H1 (cell line): ENCODE results near the gene GMIP. TPM values are rescaled to one million over a fixed set of nuclear protein-coding genes. Genes with fewer than 3 reads are reported as not detected.

ENCODE experiments used
- CTCF ChIA-PET: fragments of 300-600 bp; sonication (Branson Sonifier 250); formaldehyde crosslinking; loops from one replicate; lab custom pipeline; 2021; ENCODE audit not compliant: partially characterized antibody; lab: Charles Lee
- POLR2A ChIA-PET: fragments of 300-600 bp; sonication (Branson Sonifier 250); formaldehyde crosslinking; loops from one replicate; lab custom pipeline; 2021; ENCODE audit warnings: inconsistent platforms; ENCODE audit not compliant: partially characterized antibody; lab: Charles Lee
- DNase-seq, 2 experiments: peaks; one replicate each; pipeline versions ENCODE4 v3.0.0 to v3.0.0-alpha.2; 2010 to 2022; ENCODE audit warnings: low spot score in 2 of 2, low read depth in 1 of 2, mixed read lengths in 1 of 2
- FAIRE-seq: peaks from 2 replicates; lab custom pipeline; 2011; peaks lifted over from hg19 to GRCh38; lab: Jason Lieb, UNC
- H2AFZ ChIP-seq: 2 replicates; pipeline ENCODE4 v1.8.1; 2012; ENCODE audit warnings: low read length, inconsistent platforms
- H2AK5ac ChIP-seq: 2 replicates; pipeline ENCODE4 v1.6.1; 2013; ENCODE audit warnings: low read depth, low read length
- H2BK120ac ChIP-seq: replicated peaks from 2 replicates; pipeline ENCODE3; 2013; ENCODE audit warnings: low read depth, low read length, inconsistent platforms
- H2BK12ac ChIP-seq: 2 replicates; pipeline ENCODE4 v1.6.1; 2013; ENCODE audit warnings: low read depth, low read length
- H2BK15ac ChIP-seq: 2 replicates; pipeline ENCODE4 v1.6.1; 2013; ENCODE audit warnings: low read length
- H2BK20ac ChIP-seq: 2 replicates; pipeline ENCODE4 v1.6.1; 2013; ENCODE audit warnings: low read length
- H2BK5ac ChIP-seq: 2 replicates; pipeline ENCODE4 v1.6.1; 2013; ENCODE audit warnings: low read depth, low read length
- H3K14ac ChIP-seq: 2 replicates; pipeline ENCODE4 v1.6.1; 2013; ENCODE audit warnings: inconsistent platforms; ENCODE audit not compliant: insufficient read length
- H3K18ac ChIP-seq: 2 replicates; pipeline ENCODE4 v1.6.1; 2013; ENCODE audit warnings: low read length; ENCODE audit errors: extremely low read depth
- H3K23ac ChIP-seq: 2 replicates; pipeline ENCODE4 v1.6.1; 2013; ENCODE audit warnings: inconsistent platforms; ENCODE audit not compliant: insufficient read length
- H3K23me2 ChIP-seq: 2 replicates; pipeline ENCODE4 v1.6.1; 2013; ENCODE audit warnings: low read depth, low read length
- H3K27ac ChIP-seq: 2 replicates; pipeline ENCODE4 v1.6.1; 2011; ENCODE audit warnings: low read depth, low read length, inconsistent platforms
- H3K27me3 ChIP-seq, 4 experiments: replicated peaks in 1 of 4; 1 replicate in 1 of 4; 2 replicates in 3 of 4; pipeline versions ENCODE4 v1.6.1 to v1.8.1; 2011 to 2013; ENCODE audit warnings: low read length in 3 of 4, mild to moderate bottlenecking in 3 of 4, inconsistent platforms in 2 of 4, mixed read lengths in 2 of 4, moderate library complexity in 1 of 4; ENCODE audit not compliant: control insufficient read depth in 3 of 4, insufficient read depth in 3 of 4; ENCODE audit errors: extremely low read depth in 1 of 4
- H3K36me3 ChIP-seq, 4 experiments: 2 replicates each; pipeline versions ENCODE4 v1.6.1 to v1.8.1; 2011 to 2013; ENCODE audit warnings: mild to moderate bottlenecking in 4 of 4, low read length in 3 of 4, moderate library complexity in 2 of 4, control low read depth in 1 of 4, inconsistent platforms in 1 of 4; ENCODE audit not compliant: insufficient read depth in 4 of 4, control insufficient read depth in 2 of 4
- H3K4ac ChIP-seq: replicated peaks from 2 replicates; pipeline ENCODE3; 2013; ENCODE audit warnings: low read length, low read depth, mixed read lengths, inconsistent platforms; ENCODE audit not compliant: insufficient read length
- H3K4me1 ChIP-seq, 4 experiments: replicated peaks in 1 of 4; 1 replicate in 1 of 4; 2 replicates in 3 of 4; pipeline versions ENCODE4 v1.6.1 to v1.8.1; 2011 to 2013; ENCODE audit warnings: low read length in 3 of 4, inconsistent platforms in 2 of 4, mixed read lengths in 1 of 4; ENCODE audit not compliant: insufficient read depth in 4 of 4, control insufficient read depth in 3 of 4
- H3K4me2 ChIP-seq, 2 experiments: 2 replicates each; pipeline versions ENCODE4 v1.6.1 to v1.8.1; 2011 to 2013; ENCODE audit warnings: low read depth in 2 of 2, low read length in 2 of 2, control low read depth in 1 of 2, inconsistent platforms in 1 of 2, mild to moderate bottlenecking in 1 of 2; ENCODE audit not compliant: insufficient read depth in 1 of 2
- H3K4me3 ChIP-seq, 4 experiments: fragments of 200-600, 300-600 bp in 1 of 4; sonication (generic), shearing (Covaris generic), sonication (Bioruptor Twin) in 1 of 4; 2 replicates each; pipeline versions ENCODE4 v1.5.1 to v1.8.1; 2011 to 2016; ENCODE audit warnings: low read length in 4 of 4, low read depth in 3 of 4, control low read depth in 2 of 4, inconsistent platforms in 2 of 4, mild to moderate bottlenecking in 2 of 4, mixed read lengths in 1 of 4, moderate library complexity in 1 of 4; ENCODE audit not compliant: insufficient read depth in 2 of 4; ENCODE audit errors: extremely low read depth in 1 of 4
- H3K56ac ChIP-seq: replicated peaks from 2 replicates; pipeline ENCODE3; 2013; ENCODE audit warnings: low read depth, mild to moderate bottlenecking, mixed read lengths, low read length, inconsistent platforms; ENCODE audit not compliant: insufficient read length
- H3K79me1 ChIP-seq: 2 replicates; pipeline ENCODE4 v1.6.1; 2013; ENCODE audit warnings: low read depth, low read length, control low read depth
- H3K79me2 ChIP-seq, 2 experiments: 2 replicates each; pipeline versions ENCODE4 v1.6.1 to v1.8.1; 2012 to 2013; ENCODE audit warnings: low read length in 2 of 2, mild to moderate bottlenecking in 2 of 2, inconsistent platforms in 1 of 2; ENCODE audit not compliant: insufficient read depth in 2 of 2, control insufficient read depth in 1 of 2
- H3K9ac ChIP-seq, 4 experiments: replicated peaks in 1 of 4; 1 replicate in 1 of 4; 2 replicates in 3 of 4; pipeline versions ENCODE4 v1.6.1 to v1.8.1; 2011 to 2013; ENCODE audit warnings: low read depth in 3 of 4, low read length in 3 of 4, control low read depth in 2 of 4, mild to moderate bottlenecking in 2 of 4, moderate library complexity in 2 of 4, inconsistent platforms in 1 of 4; ENCODE audit errors: extremely low read depth in 1 of 4
- H3K9me3 ChIP-seq, 2 experiments: 2 replicates each; pipeline versions ENCODE4 v1.6.1 to v1.8.1; 2012 to 2013; ENCODE audit warnings: mild to moderate bottlenecking in 2 of 2, moderate library complexity in 2 of 2, control low read depth in 1 of 2, inconsistent platforms in 1 of 2, low read depth in 1 of 2, low read length in 1 of 2, mixed read lengths in 1 of 2; ENCODE audit not compliant: insufficient read depth in 2 of 2
- H4K20me1 ChIP-seq, 2 experiments: replicated peaks in 1 of 2; 2 replicates each; pipeline versions ENCODE3 to v1.8.1; 2011 to 2013; ENCODE audit warnings: inconsistent platforms in 2 of 2, low read length in 2 of 2, mild to moderate bottlenecking in 1 of 2; ENCODE audit not compliant: insufficient read depth in 2 of 2, control insufficient read depth in 1 of 2
- H4K5ac ChIP-seq: 2 replicates; pipeline ENCODE4 v1.6.1; 2013; ENCODE audit warnings: low read length, low read depth, mixed read lengths, inconsistent platforms; ENCODE audit not compliant: insufficient read length
- H4K8ac ChIP-seq: 2 replicates; pipeline ENCODE4 v1.8.0; 2013; ENCODE audit warnings: mild to moderate bottlenecking, moderate library complexity, low read length, inconsistent platforms; ENCODE audit not compliant: insufficient read depth; ENCODE audit errors: extremely low read depth
- H4K91ac ChIP-seq: replicated peaks from 2 replicates; pipeline ENCODE3; 2013; ENCODE audit warnings: low read length, mixed read lengths, inconsistent platforms; ENCODE audit not compliant: insufficient read length
- CEBPB ChIP-seq: IDR thresholded peaks from 2 replicates; pipeline ENCODE4 v1.6.1; 2012; ENCODE audit warnings: low read depth, low read length
- CHD2 ChIP-seq: IDR thresholded peaks from 2 replicates; pipeline ENCODE4 v1.6.1; 2012; ENCODE audit warnings: low read length, improper control_type of control experiment
- KDM5A ChIP-seq: fragments of 200-600 bp; IDR thresholded peaks from 2 replicates; pipeline ENCODE4 v1.7.1; 2012; ENCODE audit warnings: mild to moderate bottlenecking, low read length, inconsistent platforms, mixed read lengths
- YY1 ChIP-seq: IDR thresholded peaks from 2 replicates; pipeline ENCODE4 v1.6.1; 2011; ENCODE audit warnings: low read depth, mild to moderate bottlenecking, low read length
- ZNF274 ChIP-seq: IDR thresholded peaks from 2 replicates; pipeline ENCODE4 v1.7.0; 2012; ENCODE audit warnings: low read length, borderline replicate concordance; ENCODE audit errors: extremely low read depth
- WGBS, 2 experiments: shearing (Covaris generic) in 1 of 2; methylation state at CpG; one replicate each; pipeline versions ENCODE4 v1.1.6 to v1.1.7; 2013 to 2015; ENCODE audit warnings: low lambda C conversion rate in 2 of 2, mixed read lengths in 2 of 2, inconsistent platforms in 1 of 2, low coverage in 1 of 2, missing lambda C conversion rate in 1 of 2; ENCODE audit not compliant: insufficient replicate concordance in 2 of 2, insufficient coverage in 1 of 2, insufficient read length in 1 of 2; ENCODE audit errors: extremely low coverage in 1 of 2, missing lambda C conversion rate in 1 of 2; 5-methylcytosine and 5-hydroxymethylcytosine counted together
- polyA plus RNA-seq, 7 experiments: library from polyadenylated mRNA; depleted of rRNA in 3 of 7; stranded (reverse) in 5 of 7; unstranded in 2 of 7; fragments of >200 nt in 5 of 7; fragments of 200-250 nt in 2 of 7; gene quantifications; 1 replicate in 5 of 7; 2 replicates in 1 of 7; 4 replicates in 1 of 7; pipeline versions ENCODE4 v1.2.1 to v1.2.3, GENCODE V29; 2011 to 2013; ENCODE audit warnings: missing spikeins in 2 of 7, mixed read lengths in 2 of 7
- total RNA-seq: library from RNA; stranded (reverse); fragmentation: NEBNext Ultra II Directional; extraction: Animal tissue kit (Norgen Biotek cat#: 25700); gene quantifications from 2 replicates; pipeline ENCODE4 v1.2.1, GENCODE V29; 2021
- TF ChIP-seq, protein P1 (sequence below): IDR thresholded peaks from 2 replicates; pipeline ENCODE4 v1.6.1; 2012; ENCODE audit warnings: low read length, inconsistent platforms

The GMIP gene
- total and polyA plus RNA-seq, 2 of the 8 experiments (the other 6 are each of a cell fraction or from before 2014, with no cell fraction given): 5.7 to 18.1 TPM

DNA sequence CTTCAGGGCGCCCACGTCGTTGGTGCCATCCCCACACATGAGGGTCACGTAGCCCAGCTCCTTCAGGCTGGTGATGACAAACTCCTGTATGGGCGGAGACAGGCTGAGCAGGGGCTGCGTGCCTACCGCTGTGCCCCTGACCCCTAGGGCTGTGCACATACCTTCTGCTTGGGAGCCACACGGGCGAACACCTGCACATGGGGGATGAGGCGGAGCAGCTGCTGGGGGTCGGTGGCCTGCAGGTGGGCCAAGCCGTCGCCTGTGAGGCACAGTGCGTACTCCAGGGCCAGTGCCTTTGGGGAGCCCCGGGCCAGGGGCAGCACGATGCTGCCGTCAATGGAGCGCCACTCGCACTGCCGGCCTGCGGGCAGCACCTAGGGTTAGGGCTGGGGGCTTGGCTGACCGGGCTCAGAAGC, 6.1 kb upstream of the GMIP start:
- no peak overlapping the region for H3K56ac ChIP-seq
- no peaks in the 10 kb centered on the region for H3K9me3 ChIP-seq
- no peak overlapping the region for H4K8ac ChIP-seq
- FAIRE-seq (no peak), DNase-seq (no peak)
- TF ChIP-seq CHD2: no peak
- TF ChIP-seq ZNF274: no peak
- no peak for TF ChIP-seq KDM5A
- no peak for TF ChIP-seq YY1
- TF ChIP-seq, protein P1, sequence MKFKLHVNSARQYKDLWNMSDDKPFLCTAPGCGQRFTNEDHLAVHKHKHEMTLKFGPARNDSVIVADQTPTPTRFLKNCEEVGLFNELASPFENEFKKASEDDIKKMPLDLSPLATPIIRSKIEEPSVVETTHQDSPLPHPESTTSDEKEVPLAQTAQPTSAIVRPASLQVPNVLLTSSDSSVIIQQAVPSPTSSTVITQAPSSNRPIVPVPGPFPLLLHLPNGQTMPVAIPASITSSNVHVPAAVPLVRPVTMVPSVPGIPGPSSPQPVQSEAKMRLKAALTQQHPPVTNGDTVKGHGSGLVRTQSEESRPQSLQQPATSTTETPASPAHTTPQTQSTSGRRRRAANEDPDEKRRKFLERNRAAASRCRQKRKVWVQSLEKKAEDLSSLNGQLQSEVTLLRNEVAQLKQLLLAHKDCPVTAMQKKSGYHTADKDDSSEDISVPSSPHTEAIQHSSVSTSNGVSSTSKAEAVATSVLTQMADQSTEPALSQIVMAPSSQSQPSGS: no peak
- TF ChIP-seq CEBPB: no peak
- no peak overlapping the region for H4K91ac ChIP-seq
- no peaks in the 10 kb centered on the region for H3K4me1 ChIP-seq
- H3K27me3 ChIP-seq: no peaks in the 10 kb centered on the region
- H2BK15ac ChIP-seq: no peak overlapping the region
- peaks cover 7 to 19% of the 10 kb centered on the region in 2 experiments for H4K20me1 ChIP-seq
- H3K14ac ChIP-seq: no peak overlapping the region
- H2AK5ac ChIP-seq: no peak overlapping the region
- peaks cover 36 to 83% (median 64%) of the 10 kb centered on the region in 4 experiments for H3K36me3 ChIP-seq
- no peaks in the 10 kb centered on the region for H3K79me2 ChIP-seq
- H2BK12ac ChIP-seq: no peak overlapping the region
- no peak overlapping the region for H3K4ac ChIP-seq
- no peak overlapping the region for H3K9ac ChIP-seq
- ChIA-PET CTCF (interaction anchor here (5.7 kb wide), 1 partner anchor 96 kb away, joined by 38 read pairs; no protein-coding TSS in a partner anchor), POLR2A (interaction anchor here (0.6 to 2.0 kb wide), 8 partner anchors 8 to 139 kb away, joined by 3 to 5 read pairs (median 3); no protein-coding TSS in a partner anchor)
- H3K4me3 ChIP-seq: no peak overlapping the region
- H3K18ac ChIP-seq: no peak overlapping the region
- H3K4me2 ChIP-seq: no peak overlapping the region
- 95% methylated on average over 21 of the region's 22 CpGs; no CpG with 5 or more reads in 1 of the 2 experiments for WGBS, 2 experiments
- H2BK5ac ChIP-seq: no peak overlapping the region
- H2BK120ac ChIP-seq: no peak overlapping the region
- 0 out of 2 replicates have a peak, but pooled peaks cover 2% of the 10 kb centered on the region for H3K79me1 ChIP-seq
- H3K23me2 ChIP-seq: no peaks in the 10 kb centered on the region
- no peak overlapping the region for H3K27ac ChIP-seq
- no peak overlapping the region for H2AFZ ChIP-seq
- H3K23ac ChIP-seq: no peak overlapping the region
- no peak overlapping the region for H2BK20ac ChIP-seq
- no peak overlapping the region for H4K5ac ChIP-seq
